Fibroblast of gingiva (primary cell): ENCODE measurements around the gene NHEJ1.

Source experiments
- DNase-seq: peaks from one replicate; pipeline ENCODE4 v3.0.0-alpha.2; 2011; ENCODE audit warnings: low read depth

NHEJ1 gene

DNA sequence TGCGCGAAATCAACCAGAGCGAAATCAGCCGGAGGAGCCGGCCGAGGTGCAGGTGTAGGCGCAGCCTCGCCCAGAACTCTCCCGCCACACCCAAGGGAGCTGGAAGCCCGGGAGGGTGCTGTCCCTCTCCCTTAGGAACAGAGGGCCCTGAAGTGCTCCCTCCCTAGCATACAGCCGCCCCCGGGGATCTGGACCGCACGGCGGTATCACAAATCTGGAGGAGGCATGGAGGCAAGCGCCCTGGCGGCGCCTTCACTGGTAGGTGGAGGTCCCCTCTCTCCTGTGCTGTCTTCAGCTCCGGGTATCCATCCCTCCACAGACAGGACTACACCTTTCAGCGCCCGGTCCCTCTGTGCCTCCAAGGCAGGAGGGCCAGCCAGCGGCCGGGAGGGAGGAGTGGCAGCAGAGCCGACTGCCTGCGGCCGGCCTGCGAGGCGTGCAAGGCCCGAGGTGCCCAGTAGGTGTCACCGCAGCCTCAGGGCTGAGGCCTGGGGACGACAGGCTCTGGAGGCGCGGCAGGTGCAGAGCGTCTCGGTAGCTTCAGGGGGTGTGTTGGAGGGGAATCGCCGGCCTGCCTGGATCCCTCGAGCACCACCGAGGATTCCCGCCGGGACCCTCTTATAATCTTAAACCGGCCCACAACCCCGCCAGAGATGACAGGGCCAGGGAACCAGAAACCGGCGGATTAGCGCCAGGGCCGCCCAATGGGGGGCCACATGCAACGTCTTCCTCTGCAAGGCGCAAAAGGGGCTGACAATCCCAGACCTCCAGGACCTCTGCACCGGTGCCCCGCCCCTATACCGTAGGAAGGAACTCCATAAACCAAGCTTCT, 102.7 kb downstream of the NHEJ1 start:
- peak; percentile 45 for DNase-seq

DNA sequence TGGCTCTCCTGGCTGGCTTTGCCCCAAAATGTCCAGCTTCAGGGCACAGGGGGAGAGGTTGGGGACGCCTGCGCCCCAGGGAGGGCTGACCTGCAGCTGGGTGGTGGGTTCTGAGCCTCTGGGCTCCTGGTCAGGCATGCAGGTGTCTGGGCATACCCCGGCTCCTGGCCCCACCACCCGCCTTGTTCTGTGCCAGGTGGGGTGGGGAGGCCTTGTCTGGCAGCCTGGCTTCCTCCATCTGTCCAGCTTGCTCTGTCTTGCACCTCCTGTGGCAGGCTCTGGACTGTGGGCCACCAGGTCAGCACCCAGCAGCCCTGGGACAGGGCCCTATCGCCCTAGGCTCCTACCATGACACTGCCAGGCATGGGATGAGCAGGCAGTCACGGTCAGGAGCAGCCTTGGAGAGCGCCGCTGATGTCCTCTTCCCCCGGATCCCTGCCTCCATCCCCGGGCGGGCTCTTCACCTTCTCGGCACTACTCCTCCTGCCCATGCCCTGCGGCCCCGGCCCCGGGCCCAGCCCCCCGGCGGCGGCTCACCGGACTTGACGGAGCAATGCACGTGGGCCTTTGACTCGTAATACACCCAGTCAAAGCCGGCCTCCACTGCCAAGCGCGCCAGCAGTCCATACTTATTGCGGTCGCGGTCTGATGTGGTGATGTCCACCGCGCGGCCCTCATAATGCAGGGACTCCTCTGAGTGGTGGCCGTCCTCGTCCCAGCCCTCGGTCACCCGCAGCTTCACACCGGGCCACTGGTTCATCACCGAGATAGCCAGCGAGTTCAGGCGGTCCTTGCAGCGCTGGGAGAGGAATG, 103.5 kb downstream of the NHEJ1 start:
- no peak for DNase-seq

DNA sequence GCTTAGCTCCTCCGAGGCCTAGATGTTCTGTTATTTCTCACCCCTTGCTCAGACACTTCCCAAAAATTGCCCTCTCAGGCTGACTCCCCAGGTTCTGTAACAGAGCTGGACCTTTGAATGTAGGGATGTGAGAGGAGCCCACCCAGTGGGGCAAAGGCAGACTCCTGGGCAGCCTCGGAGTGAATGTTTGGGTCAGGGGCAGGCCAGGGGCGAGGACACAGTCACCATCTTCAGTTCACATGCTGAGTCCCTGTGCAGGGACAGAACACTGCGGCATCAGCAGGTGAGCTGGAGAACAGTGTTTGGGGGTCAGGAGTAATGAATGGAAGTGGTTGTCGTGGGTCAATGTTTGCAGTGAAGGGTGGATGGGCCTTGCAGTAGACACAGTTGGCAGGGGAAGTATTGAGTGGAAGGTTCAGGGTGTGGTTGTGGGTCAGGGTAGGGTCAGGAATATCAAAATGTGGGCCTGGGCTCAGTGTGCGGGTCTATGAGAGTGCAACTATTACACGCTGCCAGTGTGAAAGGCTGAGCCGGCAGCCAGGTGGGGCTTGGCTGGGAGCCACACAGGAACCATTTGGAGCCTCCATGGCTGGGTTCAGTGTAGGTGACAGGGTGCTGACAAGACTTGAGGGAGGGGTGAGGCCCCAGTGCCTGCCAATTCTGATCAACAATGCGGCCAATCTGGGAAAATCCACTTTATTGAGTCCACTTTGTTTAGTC, 104.3 kb downstream of the NHEJ1 start:
- no peak for DNase-seq

DNA sequence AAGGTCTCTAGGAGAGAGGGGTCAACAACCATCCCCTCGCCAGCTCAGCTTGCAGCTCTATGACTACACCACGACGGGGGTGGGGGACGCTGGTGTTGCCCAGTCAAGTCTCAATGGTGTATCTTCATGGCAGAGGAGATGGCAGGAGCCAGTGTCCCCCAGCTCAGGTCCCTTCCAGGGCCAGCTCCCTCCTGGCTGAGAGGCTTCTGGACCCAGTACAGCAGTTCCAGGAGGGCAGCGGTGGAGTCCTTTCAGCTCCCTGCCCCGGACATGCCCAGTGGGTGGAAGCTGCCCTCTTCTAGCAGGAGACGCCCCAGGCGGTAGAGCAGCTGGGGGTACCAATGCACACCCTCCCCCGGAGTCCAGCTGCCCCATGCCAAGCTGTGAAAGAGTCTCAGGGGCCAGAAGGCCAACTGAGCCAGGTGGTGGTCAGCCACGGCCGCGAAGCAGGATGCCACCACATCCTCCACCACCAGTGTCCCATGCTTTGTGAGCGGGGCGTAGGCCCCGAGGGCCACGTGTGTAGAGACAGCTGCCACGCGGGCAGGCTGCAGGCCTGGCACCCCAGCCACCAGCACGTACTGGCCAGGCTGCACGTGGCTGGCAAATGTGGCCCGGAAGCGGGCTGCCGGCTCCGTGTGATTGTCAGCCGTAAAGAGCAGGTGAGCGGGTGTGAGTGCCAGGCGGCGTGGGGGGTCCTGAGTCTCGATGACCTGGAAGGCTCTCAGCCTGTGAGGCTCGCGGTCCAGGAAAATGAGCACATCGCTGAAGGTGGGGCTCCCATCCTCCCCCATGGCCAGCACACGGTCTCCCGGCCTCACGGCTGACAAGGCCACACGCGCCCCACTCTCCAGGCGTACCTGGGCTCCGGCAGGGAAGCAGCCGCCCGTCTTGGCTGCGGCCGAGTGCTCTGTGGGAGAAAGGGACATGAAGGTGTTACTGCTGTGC, 105.4 kb downstream of the NHEJ1 start:
- DNase-seq, result no peak

DNA sequence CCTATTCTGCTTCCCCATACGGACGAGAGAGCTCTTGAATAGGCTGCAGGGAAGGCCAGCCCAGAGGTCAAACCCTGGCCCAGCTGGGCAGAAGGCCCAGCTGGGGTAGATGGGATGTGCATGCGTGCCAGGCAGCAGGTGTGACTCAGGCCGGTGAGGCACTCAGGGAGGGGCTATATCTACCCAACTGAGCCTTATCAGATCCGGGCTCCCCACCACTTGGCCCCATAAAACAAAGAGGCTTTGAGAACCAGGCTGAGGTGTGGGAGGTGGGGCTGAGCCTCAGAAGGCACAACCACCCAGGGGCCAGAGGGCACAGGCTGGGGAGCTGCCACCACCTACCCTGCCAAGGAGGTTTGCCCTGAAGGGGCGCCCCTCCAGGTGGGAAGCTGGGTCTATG, 111.3 kb downstream of the NHEJ1 start:
- no peak for DNase-seq

DNA sequence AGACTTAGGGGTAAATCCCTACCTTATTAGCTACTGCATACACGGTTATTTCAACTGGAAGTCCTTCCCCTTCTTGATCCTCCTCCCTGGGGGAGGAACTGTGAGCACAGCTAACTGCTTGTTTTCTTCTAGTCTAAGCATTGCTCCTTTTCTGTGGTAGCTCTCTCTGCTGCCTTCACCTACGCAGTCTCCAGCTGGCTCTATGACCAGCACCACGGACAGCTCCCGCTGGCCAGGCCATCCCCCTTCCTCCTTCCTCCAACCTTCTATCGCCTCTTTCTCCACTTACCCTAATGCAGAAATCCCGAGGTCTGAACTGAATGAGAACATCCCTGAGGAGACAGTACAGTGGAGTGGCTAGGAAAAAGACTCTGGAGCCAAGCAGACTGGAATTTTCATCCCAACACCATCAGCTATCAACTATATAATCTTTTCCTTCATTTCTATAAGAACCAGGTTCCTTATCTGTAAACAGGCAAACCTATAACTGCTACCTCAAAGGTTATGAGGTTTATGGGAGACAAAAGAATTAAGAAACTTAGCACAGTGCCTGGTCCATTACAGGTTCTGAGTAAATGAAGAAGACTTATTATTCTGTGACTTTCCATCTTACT, 114.6 kb downstream of the NHEJ1 start:
- no peak for DNase-seq

DNA sequence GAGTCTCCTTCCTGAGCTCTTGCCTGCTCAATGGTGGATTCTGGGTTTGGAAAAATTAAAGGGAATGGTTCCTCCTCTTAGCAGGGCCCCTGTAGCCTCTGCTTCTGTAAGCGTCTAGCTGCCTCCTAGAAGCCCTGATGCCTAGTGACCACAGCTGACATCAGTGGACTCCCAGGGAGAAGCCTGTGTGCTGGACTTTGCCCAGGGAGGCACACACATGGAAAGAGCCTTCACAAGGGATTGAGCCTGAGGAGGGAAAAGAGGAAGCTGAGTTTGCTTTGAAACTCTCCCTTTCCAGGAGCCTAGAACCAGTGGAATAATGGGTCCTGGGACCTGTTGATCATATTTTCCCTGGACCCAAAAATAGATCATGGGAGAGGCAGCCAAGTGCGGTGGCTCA, 117.9 kb downstream of the NHEJ1 start:
- DNase-seq, result no peak

DNA sequence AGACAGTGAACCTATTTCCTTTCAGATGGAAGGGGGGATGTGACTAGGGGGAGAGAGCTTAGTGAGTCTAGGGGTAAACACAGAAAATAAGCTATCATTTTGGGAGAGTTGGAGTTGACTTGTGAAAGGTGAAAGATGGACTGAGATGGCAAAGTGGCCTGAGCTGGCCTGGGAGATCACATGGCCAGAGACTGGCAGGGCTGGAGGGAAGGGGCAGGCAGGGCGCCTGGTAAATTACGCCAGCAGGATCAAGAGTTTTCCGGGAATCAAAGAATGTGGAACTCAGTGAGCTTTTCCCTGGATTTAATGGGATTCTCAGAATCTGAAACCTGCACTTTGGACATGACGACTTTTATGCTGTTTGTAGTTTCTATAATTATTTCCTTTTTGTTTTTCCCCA, 118.5 kb downstream of the NHEJ1 start:
- no peak for DNase-seq

DNA sequence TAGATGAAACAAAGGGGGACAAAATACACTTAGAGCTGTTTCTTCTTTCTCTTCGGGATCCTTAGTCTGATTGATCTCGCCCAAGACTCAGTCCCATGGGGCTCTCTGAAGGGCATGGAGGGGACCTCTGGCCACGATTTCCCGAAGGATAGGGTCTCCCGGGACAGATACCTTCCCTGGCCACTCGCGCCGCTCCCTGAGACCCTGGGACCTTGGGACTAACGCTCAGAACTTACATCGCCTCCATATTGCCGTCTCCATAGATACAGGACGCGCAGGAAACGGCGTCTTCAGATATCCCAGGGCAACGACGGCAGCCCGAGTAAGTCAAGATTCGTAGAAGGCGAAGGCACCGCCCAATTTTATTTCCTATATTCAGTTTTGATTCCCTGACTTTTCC, 119.4 kb downstream of the NHEJ1 start, which contains the start of gene CFAP65:
Gene CFAP65, minus strand, starts transcription at position 265 of the 400 bp plus-strand sequence. CDS start 2,468 bp downstream, outside the sequence.
- DNase-seq, result peak; percentile 55

DNA sequence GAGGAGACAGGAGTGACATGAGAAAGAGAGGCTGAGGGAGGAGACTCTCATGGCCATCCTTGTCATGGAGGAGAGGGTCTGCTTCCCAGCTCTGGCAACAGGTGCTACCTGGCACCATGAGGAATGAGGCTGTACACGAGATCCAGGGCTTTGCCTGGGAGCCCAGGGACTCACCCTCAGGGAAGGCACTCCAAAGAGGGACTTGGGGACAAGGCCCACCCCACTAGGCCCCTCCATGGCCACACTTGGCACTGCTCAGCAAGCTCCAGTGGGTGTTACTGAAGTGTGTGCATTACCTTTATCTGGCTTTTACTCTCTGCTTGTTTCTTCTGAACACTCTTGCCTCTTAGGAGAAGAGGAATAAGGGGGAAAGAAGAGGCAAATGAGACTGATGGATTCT, 122.0 kb downstream of the NHEJ1 start:
- no peak for DNase-seq

DNA sequence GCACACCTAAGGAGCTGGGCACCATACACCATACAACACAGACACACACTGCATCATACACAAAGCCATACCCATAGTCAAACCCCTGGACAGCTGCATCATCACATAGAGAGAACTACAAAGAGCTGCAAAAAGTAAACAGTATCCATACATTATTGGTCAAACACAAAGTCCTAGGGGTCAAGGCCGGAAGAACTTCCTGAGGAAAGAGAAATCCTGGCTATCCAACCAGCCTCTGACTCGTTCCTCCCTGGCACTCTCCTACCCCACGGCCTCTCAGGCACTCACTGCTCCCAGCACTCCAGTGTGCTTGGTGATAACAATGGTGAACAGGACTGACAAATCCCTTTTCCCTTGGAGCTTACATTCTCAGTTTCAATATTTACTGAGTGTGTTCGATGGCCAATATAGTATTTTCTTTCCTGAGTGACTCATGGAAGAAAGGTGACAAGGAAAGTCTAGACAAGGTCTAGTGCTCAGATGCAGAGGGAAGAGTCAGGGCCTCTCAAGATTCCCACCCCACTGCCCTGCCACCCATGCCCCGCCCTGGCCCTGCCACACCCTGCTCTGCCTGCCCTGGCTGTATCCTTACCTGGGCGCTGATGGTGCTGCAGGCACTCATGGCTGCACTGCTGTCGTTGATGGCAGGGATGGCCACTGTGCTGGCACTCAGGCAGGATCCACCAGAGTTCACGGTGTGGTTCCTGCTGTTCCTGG, 122.7 kb downstream of the NHEJ1 start:
- DNase-seq, result no peak

DNA sequence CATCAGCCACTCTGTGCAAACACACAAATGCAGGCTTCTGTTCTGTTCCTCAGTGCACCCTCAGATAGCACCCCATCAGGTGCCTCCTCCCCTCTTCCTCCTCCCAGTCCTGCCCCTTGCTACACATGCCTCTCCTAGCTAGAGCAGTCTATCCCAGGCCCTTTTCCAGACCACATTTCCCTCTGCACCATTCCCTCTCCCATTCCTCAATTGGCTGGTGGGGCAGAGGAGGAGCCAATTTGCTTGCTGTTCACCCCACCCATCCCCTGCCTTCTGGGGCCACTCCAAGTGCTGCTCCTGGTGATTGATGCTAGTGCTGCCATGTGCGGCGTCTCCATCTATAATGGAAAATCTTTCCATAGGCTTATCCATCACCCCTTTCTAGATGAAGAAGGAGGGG, 124.7 kb downstream of the NHEJ1 start:
- DNase-seq, result no peak

DNA sequence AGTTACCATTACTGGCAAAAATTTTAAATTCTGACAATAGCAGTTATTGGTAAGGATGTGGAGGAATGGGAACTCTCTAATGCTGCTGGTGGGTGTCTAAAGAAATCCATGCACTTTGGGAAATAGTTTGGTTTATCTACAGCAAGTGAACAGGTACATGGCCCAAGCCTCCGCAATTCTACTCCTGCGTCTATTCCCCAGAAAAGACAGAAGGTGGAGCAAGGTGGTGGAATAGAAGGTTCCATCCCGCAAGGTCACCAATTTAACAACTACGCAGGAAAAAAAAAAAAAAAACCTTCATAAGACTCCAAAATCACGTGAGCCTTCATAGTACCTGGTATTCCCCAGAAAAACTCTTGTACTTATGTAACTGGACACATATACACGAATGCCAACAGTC, 125.8 kb downstream of the NHEJ1 start:
- DNase-seq, result no peak

DNA sequence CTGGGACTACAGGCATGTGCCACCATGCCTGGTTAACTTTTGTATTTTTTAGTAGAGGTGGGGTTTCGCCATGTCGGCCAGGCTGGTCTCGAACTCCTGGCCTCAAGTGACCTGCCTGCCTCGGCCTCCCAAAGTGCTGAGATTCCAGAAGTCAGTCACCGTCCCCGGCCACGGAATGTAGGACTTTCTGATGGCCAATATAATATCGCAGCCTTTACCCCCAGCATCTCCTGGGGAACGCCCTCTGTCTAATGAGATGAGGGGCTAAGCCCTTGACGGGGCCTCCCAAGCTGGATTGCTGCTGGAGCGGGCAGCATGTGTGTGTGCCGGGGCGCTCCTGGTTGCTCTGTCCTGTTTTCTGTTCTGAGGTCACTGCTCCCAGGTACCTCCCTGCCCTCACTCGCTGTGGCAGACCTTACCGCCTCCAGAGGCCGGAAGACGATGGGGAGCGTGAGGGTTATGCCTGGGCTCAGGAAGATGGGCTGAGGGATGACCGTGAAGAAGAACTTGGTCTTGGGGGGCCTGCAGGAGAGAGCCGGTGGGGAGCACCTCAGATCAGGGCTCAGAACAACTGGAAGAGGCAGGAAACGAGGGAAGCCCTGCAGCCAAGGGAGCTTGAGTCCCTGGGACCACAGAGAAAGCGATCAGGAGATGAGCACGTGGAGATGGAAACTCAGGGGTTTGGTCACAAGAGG, 128.4 kb downstream of the NHEJ1 start:
- no peak for DNase-seq

DNA sequence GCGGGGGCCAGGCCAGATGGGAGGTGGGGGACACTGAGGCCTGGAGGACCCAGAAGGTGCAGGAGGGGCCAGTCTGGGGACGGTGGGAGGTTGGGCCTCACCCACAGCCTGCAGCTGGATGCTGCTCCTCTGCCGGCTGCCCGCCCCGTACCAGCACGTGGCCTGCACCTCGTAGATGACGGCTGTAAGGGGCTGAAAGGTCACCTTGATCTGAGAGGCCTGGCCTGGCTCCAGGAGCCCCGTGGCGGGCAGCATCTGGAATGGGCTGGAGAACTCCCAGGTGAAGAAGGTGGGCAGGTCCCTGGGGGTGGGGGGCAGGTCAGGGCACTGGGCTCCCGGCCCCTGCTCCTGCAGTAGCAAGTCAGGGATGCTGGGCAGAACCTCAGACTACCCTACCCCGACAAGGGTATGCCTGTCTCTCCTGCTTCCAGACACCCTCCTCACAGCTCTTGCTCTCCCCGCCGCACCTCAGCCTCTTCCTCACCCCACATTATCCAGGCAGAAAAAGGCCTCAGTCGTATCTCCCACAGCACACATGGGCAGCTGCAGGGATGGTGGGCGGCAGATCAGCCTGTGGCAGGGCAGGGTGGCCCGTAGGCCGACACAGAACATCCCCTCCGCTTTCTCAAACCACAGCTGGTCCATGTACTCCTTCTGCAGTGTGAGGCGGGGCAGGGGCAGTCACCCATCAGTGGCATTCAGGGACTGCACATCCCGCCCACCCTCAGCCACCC, 129.4 kb downstream of the NHEJ1 start:
- DNase-seq, result no peak

DNA sequence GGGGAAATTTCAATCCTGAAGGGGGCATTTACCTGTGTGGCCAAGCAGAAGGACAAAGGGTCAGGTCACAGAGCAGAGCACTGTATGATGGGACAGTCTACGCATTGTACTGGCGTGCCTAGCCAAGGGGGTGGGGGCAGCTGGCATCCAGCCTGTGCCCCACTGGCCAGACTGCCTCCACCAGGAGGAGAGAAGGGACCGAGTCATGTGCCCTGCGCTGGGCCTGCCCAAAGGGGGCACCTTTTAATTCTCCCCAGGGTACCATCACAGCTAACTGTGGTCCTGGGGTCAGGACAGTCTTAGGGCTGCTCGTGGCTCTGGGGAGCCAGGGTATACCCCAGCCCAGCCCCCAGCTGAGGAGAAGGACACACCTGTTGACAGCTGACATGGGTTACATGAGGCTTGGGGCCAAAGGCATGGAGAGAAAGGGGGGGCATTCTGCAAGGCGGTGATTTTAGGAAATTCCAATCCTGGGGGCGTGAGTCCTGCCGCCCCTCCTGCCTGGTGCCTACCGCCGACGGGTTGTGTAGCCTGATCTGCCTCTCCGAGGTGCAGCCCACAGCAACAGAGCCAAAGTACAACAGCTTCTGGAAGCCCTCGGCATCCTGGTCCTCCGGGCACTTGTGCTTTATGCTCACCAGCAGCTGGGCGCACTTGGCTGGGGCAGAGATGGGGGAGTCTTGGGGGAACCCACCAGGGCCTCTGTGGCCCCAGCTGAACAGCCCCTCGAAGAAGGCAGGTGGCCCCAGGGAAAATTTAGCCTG, 130.3 kb downstream of the NHEJ1 start:
- no peak for DNase-seq

DNA sequence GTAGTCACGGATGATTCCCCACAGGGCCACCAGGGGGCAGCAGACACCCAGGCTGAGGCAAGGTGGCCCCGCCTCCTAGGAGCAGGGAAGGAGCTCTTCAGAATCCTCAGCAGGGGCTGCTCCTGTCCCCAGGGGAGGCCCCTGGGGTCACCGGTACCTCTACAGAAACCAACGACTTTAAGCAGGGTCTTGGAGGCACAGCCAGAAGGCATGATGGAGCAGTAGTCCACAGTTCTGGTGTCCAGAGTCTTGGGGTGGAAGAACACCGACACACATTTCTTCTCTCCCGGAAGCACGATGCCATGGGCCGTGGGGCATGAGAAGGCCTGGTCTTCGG, 130.8 kb downstream of the NHEJ1 start:
- DNase-seq, result peak; percentile 53
